ENCODE results near the gene SDK1. TPM values are rescaled to one million over a fixed set of nuclear protein-coding genes. Genes with fewer than 3 reads are reported as not detected.

SDK1 gene
- total RNA-seq, 1 experiment from 2014 or later: 9.3 TPM

GRCh38 chr7:3518546-3518945 lies 217.5 kb downstream of the SDK1 start (continued):
- TF ChIP-seq, protein P1, sequence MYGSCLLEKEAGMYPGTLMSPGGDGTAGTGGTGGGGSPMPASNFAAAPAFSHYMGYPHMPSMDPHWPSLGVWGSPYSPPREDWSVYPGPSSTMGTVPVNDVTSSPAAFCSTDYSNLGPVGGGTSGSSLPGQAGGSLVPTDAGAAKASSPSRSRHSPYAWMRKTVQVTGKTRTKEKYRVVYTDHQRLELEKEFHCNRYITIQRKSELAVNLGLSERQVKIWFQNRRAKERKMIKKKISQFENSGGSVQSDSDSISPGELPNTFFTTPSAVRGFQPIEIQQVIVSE (CRISPR knock-in tag; IDR thresholded peaks at IDR 0.05; ENCODE audit: borderline replicate concordance): no peak
- no peak for TF ChIP-seq GRHL2 (CRISPR knock-in tag; IDR thresholded peaks at IDR 0.05; ENCODE audit: insufficient replicate concordance, severe bottlenecking)
- TF ChIP-seq, protein P2, sequence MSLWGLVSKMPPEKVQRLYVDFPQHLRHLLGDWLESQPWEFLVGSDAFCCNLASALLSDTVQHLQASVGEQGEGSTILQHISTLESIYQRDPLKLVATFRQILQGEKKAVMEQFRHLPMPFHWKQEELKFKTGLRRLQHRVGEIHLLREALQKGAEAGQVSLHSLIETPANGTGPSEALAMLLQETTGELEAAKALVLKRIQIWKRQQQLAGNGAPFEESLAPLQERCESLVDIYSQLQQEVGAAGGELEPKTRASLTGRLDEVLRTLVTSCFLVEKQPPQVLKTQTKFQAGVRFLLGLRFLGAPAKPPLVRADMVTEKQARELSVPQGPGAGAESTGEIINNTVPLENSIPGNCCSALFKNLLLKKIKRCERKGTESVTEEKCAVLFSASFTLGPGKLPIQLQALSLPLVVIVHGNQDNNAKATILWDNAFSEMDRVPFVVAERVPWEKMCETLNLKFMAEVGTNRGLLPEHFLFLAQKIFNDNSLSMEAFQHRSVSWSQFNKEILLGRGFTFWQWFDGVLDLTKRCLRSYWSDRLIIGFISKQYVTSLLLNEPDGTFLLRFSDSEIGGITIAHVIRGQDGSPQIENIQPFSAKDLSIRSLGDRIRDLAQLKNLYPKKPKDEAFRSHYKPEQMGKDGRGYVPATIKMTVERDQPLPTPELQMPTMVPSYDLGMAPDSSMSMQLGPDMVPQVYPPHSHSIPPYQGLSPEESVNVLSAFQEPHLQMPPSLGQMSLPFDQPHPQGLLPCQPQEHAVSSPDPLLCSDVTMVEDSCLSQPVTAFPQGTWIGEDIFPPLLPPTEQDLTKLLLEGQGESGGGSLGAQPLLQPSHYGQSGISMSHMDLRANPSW (CRISPR knock-in tag; conservative IDR thresholded peaks at IDR 0.05; ENCODE audit: low read depth): no peak

DNA sequence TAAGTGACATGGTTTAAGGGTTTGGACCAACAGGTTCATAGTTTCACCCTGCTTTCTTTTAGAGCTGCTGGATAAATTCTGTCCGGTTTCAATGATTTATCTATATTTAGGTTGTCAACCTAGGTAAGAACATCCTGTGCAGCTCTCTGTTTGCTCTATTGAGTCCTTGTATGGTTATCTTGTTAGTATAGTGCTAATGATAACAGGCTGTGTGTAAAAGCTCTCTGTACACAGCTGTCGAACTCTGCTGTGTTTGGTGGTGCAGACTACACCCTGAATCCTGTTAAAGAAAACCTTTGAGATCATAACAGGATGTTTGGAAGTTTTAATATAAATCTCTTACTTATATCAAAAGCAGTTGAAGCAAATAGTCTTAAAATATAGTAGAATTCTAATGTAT lies 219.2 kb downstream of the SDK1 start:
- no peaks in the 10 kb centered on the region for H3K9me3 Mint-ChIP-seq
- H3K4me3 Mint-ChIP-seq: no peak overlapping the region
- TF ChIP-seq ZNF425 (CRISPR knock-in tag; conservative IDR thresholded peaks at IDR 0.05) (no peak), ERG (CRISPR knock-in tag; IDR thresholded peaks at IDR 0.05) (no peak), ZNF232 (CRISPR knock-in tag; IDR thresholded peaks at IDR 0.05) (no peak), SOX15 (CRISPR knock-in tag; IDR thresholded peaks at IDR 0.05) (no peak), CREM (CRISPR knock-in tag; IDR thresholded peaks at IDR 0.05) (no peak), TEAD1 (CRISPR knock-in tag; IDR thresholded peaks at IDR 0.05) (no peak), GRHL2 (CRISPR knock-in tag; IDR thresholded peaks at IDR 0.05; ENCODE audit: insufficient replicate concordance, severe bottlenecking) (no peak)
- TF ChIP-seq, protein P3, sequence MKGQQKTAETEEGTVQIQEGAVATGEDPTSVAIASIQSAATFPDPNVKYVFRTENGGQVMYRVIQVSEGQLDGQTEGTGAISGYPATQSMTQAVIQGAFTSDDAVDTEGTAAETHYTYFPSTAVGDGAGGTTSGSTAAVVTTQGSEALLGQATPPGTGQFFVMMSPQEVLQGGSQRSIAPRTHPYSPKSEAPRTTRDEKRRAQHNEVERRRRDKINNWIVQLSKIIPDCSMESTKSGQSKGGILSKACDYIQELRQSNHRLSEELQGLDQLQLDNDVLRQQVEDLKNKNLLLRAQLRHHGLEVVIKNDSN (CRISPR knock-in tag; IDR thresholded peaks at IDR 0.05): no peak
- H3K27ac Mint-ChIP-seq: no peak overlapping the region
- ChIA-PET POLR2A (no interaction called here), CTCF (no interaction called here)
- peaks cover 13% of the 10 kb centered on the region for H3K4me1 Mint-ChIP-seq
- H3K36me3 Mint-ChIP-seq: no peaks in the 10 kb centered on the region
- ATAC-seq: no peak
- no peak for DNase-seq (ENCODE audit: low spot score)
- H3K27me3 Mint-ChIP-seq (ENCODE audit: low read depth): no peaks in the 10 kb centered on the region

GRCh38 chr7:3527496-3528124 lies 226.6 kb downstream of the SDK1 start:
- ChIA-PET POLR2A (no interaction called here), CTCF (interaction anchor here (0.5 to 0.7 kb wide), 3 partner anchors 89 to 1265 kb away, joined by 3 to 5 read pairs (median 3); no protein-coding TSS in a partner anchor)
- no peaks in the 10 kb centered on the region for H3K36me3 Mint-ChIP-seq
- no peak overlapping the region for H3K27ac Mint-ChIP-seq
- TF ChIP-seq ATF1 (CRISPR knock-in tag; IDR thresholded peaks at IDR 0.05): no peak
- TF ChIP-seq CBFB (CRISPR knock-in tag; IDR thresholded peaks at IDR 0.05; ENCODE audit: low read depth): no peak
- TF ChIP-seq ERG (CRISPR knock-in tag; IDR thresholded peaks at IDR 0.05): no peak
- TF ChIP-seq, protein P2 (CRISPR knock-in tag; conservative IDR thresholded peaks at IDR 0.05; ENCODE audit: low read depth): no peak
- TF ChIP-seq, protein P4, sequence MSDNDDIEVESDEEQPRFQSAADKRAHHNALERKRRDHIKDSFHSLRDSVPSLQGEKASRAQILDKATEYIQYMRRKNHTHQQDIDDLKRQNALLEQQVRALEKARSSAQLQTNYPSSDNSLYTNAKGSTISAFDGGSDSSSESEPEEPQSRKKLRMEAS (CRISPR knock-in tag; IDR thresholded peaks at IDR 0.05): no peak
- H3K9me3 Mint-ChIP-seq: no peaks in the 10 kb centered on the region
- no peak for DNase-seq (ENCODE audit: low spot score)
- H3K4me1 Mint-ChIP-seq: no peaks in the 10 kb centered on the region
- H3K27me3 Mint-ChIP-seq (ENCODE audit: low read depth): no peaks in the 10 kb centered on the region
- H3K4me3 Mint-ChIP-seq: no peak overlapping the region
- no peak for ATAC-seq

All from WTC11 (cell line).